Naive B cell (primary cell): ENCODE results near the gene FLG2. TPM values are rescaled to one million over a fixed set of nuclear protein-coding genes. Genes with fewer than 3 reads are reported as not detected.

Experiments used
- ATAC-seq, 2 donors: fragments of 150-1000 bp; cut with Tn5 transposase; 2 replicates each; pipeline ENCODE4 v1.10.0; 2021; ENCODE audit warnings: low read depth in 2 of 2, mild to moderate bottlenecking in 2 of 2, moderate library complexity in 2 of 2
- DNase-seq: peaks from one replicate; pipeline ENCODE4 v3.0.0; 2022
- H3K27ac Mint-ChIP-seq, 6 donors: one replicate each; pipeline ENCODE4 v1.8.0; 2020 to 2022; ENCODE audit warnings: mild to moderate bottlenecking in 6 of 6, mixed read lengths in 6 of 6, moderate library complexity in 5 of 6, inconsistent platforms in 2 of 6
- H3K27me3 Mint-ChIP-seq, 3 donors: one replicate each; pipeline ENCODE4 v1.8.0; 2021 to 2022; ENCODE audit warnings: mixed read lengths in 3 of 3, mild to moderate bottlenecking in 1 of 3
- H3K36me3 Mint-ChIP-seq, 2 donors: one replicate each; pipeline ENCODE4 v1.8.0; 2020 to 2022; ENCODE audit warnings: mixed read lengths in 2 of 2, inconsistent platforms in 1 of 2, mild to moderate bottlenecking in 1 of 2
- H3K4me1 Mint-ChIP-seq, 3 donors: one replicate each; pipeline ENCODE4 v1.8.0; 2020 to 2022; ENCODE audit warnings: mixed read lengths in 3 of 3, inconsistent platforms in 1 of 3, mild to moderate bottlenecking in 1 of 3, moderate library complexity in 1 of 3
- H3K4me3 Mint-ChIP-seq, 8 donors: one replicate each; pipeline ENCODE4 v1.8.0; 2020 to 2022; ENCODE audit warnings: mild to moderate bottlenecking in 8 of 8, mixed read lengths in 8 of 8, moderate library complexity in 8 of 8, inconsistent platforms in 2 of 8
- H3K9me3 Mint-ChIP-seq, 7 donors: one replicate each; pipeline ENCODE4 v1.8.0; 2020 to 2022; ENCODE audit warnings: mixed read lengths in 7 of 7, mild to moderate bottlenecking in 5 of 7, inconsistent platforms in 2 of 7, moderate library complexity in 1 of 7
- polyA plus RNA-seq, 6 donors: library from polyadenylated mRNA; unstranded; fragments of 300-500 nt; fragmentation: Illumina TruSeq; gene quantifications; one replicate each; pipeline ENCODE4 v1.2.3, GENCODE V29; 2021; ENCODE audit warnings: low read depth in 6 of 6

Gene FLG2
- polyA plus RNA-seq: under 1 TPM in 1 of 6 donors, not detected in 5; 0.18 TPM

DNA sequence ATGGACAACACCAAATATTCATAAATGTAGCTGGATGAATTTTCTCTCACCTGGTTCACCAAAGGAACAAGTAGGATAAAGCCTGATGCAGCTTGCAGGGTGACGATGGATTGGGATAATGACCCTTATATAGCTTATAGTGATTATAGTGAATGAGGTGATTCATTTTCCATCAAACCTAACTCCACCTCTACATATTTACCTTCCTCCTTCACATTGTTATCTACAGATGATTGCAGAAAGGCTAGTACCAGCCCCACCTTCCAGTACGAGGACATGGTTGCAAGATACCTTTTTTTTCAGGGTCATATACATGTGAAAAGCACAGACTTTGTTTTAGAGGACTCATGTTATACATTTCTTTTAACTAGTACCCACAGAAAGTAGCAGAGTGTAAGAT, at the start of gene FLG2:
FLG2 (minus strand) TSS at position 101 of the 400 bp plus-strand sequence. CDS start 1,122 bp downstream, outside the sequence.
- no peak within 1 kb of the TSS for H3K4me3 Mint-ChIP-seq
- no peaks in the 10 kb centered on the region for H3K36me3 Mint-ChIP-seq
- H3K27ac Mint-ChIP-seq: no peak within 1 kb of the TSS
- no peaks in the 10 kb centered on the region for H3K4me1 Mint-ChIP-seq
- H3K9me3 Mint-ChIP-seq: peaks cover 0 to 7% (median 1%) of the 10 kb centered on the region in 7 donors
- DNase-seq: no peak
- peaks cover 8 to 20% (median 9%) of the 10 kb centered on the region in 3 donors for H3K27me3 Mint-ChIP-seq
- ATAC-seq: no peak

GRCh38 chr1:152408664-152409063, 48.9 kb upstream of the FLG2 start:
- Mint-ChIP-seq H3K9me3 (no peaks in the 10 kb centered on the region), H3K27me3 (peaks cover 29 to 59% (median 38%) of the 10 kb centered on the region in 3 donors), H3K4me3 (no peak overlapping the region), H3K36me3 (no peaks in the 10 kb centered on the region), H3K27ac (no peak overlapping the region), H3K4me1 (no peaks in the 10 kb centered on the region)
- ATAC-seq: no peak
- no peak for DNase-seq

- no peak overlapping the region for H3K27ac Mint-ChIP-seq
- no peak overlapping the region for H3K4me3 Mint-ChIP-seq
- H3K27me3 Mint-ChIP-seq: peaks cover 12 to 28% (median 17%) of the 10 kb centered on the region in 3 donors
- DNase-seq (no peak), ATAC-seq (no peak)
- no peaks in the 10 kb centered on the region for H3K4me1 Mint-ChIP-seq
- H3K9me3 Mint-ChIP-seq: peaks cover 0 to 7% (median 3%) of the 10 kb centered on the region in 7 donors
- H3K36me3 Mint-ChIP-seq: no peaks in the 10 kb centered on the region
These were observed 39.2 kb upstream of the FLG2 start for GRCh38 chr1:152398812-152399698.

GRCh38 chr1:152397474-152397873, 37.7 kb upstream of the FLG2 start:
- Mint-ChIP-seq H3K27ac (no peak overlapping the region), H3K9me3 (peaks cover 0 to 7% (median 2%) of the 10 kb centered on the region in 7 donors), H3K4me1 (no peaks in the 10 kb centered on the region), H3K27me3 (peaks cover 24 to 41% (median 24%) of the 10 kb centered on the region in 3 donors), H3K36me3 (no peaks in the 10 kb centered on the region), H3K4me3 (no peak overlapping the region)
- DNase-seq (no peak), ATAC-seq (no peak)

GRCh38 chr1:152394151-152394550, 34.3 kb upstream of the FLG2 start:
- no peak overlapping the region for H3K27ac Mint-ChIP-seq
- H3K4me3 Mint-ChIP-seq: no peak overlapping the region
- H3K4me1 Mint-ChIP-seq: no peaks in the 10 kb centered on the region
- no peaks in the 10 kb centered on the region for H3K36me3 Mint-ChIP-seq
- ATAC-seq: no peak
- H3K9me3 Mint-ChIP-seq: peaks cover 0 to 7% (median 0%) of the 10 kb centered on the region in 7 donors
- no peak for DNase-seq
- H3K27me3 Mint-ChIP-seq: peaks cover 39 to 69% (median 47%) of the 10 kb centered on the region in 3 donors

DNA sequence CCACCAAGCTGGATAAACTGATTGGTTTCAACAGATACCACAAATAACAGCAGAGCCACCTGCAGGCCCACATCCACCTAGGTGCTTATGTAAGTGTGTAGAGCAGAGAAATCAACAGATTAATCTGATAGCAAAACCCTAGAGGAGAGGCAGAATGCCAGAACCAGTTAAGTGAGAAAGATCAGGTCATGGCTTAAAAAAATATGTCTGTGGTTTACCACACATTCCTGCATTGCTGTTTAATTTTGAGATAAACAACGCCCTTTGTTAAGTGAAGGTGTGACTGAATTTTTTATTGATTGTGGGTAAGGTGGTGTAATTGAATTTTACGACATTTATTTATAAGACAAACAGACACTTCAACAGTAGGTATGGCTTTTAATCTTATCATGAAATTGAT, 33.1 kb upstream of the FLG2 start:
- Mint-ChIP-seq H3K4me3 (no peak overlapping the region), H3K4me1 (no peaks in the 10 kb centered on the region), H3K27me3 (peaks cover 44 to 80% (median 54%) of the 10 kb centered on the region in 3 donors), H3K36me3 (no peaks in the 10 kb centered on the region), H3K9me3 (peaks cover 0 to 7% (median 0%) of the 10 kb centered on the region in 7 donors), H3K27ac (no peak overlapping the region)
- DNase-seq: no peak
- no peak for ATAC-seq

- no peak overlapping the region for H3K27ac Mint-ChIP-seq
These were observed 29.1 kb upstream of the FLG2 start for GRCh38 chr1:152388889-152389288.

DNA sequence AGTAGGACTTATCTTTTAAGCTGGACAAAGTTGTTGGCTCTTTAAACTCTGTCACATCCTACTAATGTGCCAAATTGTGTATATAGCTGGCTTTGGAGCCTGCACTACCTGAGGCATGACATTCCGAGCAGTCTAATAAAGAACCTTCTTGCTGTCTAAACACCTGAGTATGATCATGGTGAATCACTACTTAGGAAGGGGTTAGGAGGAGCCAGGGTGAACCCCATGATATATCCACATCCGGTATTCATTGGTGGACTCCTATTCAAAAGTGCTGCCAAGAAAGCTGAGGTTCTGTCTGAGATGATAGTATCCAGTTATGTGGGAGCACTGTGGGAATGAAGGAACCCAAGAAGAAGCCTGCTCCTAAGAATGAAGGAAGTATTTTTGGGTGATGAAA, 27.1 kb upstream of the FLG2 start:
- Mint-ChIP-seq H3K9me3 (peaks cover 0 to 2% (median 0%) of the 10 kb centered on the region in 7 donors), H3K36me3 (no peaks in the 10 kb centered on the region), H3K4me3 (no peak overlapping the region), H3K27ac (no peak overlapping the region), H3K4me1 (no peaks in the 10 kb centered on the region), H3K27me3 (peaks cover 24 to 37% (median 35%) of the 10 kb centered on the region in 3 donors)
- no peak for ATAC-seq
- DNase-seq: no peak

More at GRCh38 chr1:152388889-152389288, 29.1 kb upstream of the FLG2 start:
- H3K4me1 Mint-ChIP-seq: no peaks in the 10 kb centered on the region
- H3K36me3 Mint-ChIP-seq: no peaks in the 10 kb centered on the region
- peaks cover 32 to 54% (median 51%) of the 10 kb centered on the region in 3 donors for H3K27me3 Mint-ChIP-seq
- DNase-seq (no peak), ATAC-seq (no peak)
- no peak overlapping the region for H3K4me3 Mint-ChIP-seq
- peaks cover 0 to 2% (median 0%) of the 10 kb centered on the region in 7 donors for H3K9me3 Mint-ChIP-seq

DNA sequence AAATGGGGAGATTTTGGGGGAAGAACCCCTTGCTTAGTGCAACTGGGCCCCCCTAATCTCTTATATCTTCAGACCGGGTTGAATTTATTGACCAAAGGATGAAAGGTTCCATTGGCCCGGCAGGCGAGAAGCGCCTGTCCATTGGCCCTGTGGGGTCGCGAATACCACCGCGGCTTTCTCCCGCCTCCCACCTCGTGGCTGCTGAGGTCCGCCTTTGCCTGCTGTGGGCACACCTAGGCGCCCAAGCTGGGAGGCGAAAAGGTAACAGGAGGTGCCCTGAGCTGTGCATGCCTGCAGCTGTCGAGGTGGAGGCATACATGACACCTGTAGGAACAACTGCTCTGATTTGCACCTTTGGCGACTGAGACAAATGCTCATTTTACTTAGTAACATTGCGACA, 21.1 kb upstream of the FLG2 start:
- peaks cover 0 to 16% (median 10%) of the 10 kb centered on the region in 3 donors for H3K27me3 Mint-ChIP-seq

DNA sequence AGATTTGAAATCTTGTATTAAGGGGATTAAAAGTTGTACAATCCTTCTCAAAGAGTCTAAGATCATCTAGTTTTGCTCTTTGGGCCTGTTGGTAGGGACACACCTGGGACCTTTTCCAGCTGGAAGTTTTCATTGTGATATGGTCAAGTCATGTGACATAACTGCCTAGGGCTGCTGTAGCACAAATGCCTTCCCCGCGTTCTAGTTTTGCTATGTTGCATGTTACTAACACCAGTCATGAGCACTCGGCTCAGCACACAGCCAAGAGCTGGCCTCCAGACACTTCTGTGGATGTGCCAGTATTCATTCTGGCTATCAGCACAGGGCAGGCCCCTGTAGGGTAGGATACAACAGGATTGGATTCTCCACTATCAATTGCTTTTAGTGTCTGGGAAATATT, 14.6 kb upstream of the FLG2 start:
- no peak overlapping the region for H3K27ac Mint-ChIP-seq
- H3K4me1 Mint-ChIP-seq: no peaks in the 10 kb centered on the region
- H3K27me3 Mint-ChIP-seq: peaks cover 8 to 12% (median 11%) of the 10 kb centered on the region in 3 donors
- H3K4me3 Mint-ChIP-seq: no peak overlapping the region
- ATAC-seq: no peak
- H3K36me3 Mint-ChIP-seq: no peaks in the 10 kb centered on the region
- DNase-seq: no peak
- H3K9me3 Mint-ChIP-seq: peaks cover 0 to 9% (median 5%) of the 10 kb centered on the region in 7 donors

More for the DNA sequence above, 21.1 kb upstream of the FLG2 start:
- Mint-ChIP-seq H3K27ac (no peak overlapping the region), H3K4me3 (no peak overlapping the region), H3K9me3 (peaks cover 0 to 2% (median 0%) of the 10 kb centered on the region in 7 donors), H3K4me1 (no peaks in the 10 kb centered on the region), H3K36me3 (no peaks in the 10 kb centered on the region)
- ATAC-seq (no peak), DNase-seq (no peak)

- H3K9me3 Mint-ChIP-seq: peaks cover 0 to 27% (median 9%) of the 10 kb centered on the region in 7 donors
- H3K27me3 Mint-ChIP-seq: peaks cover 11 to 16% (median 12%) of the 10 kb centered on the region in 3 donors
- H3K4me1 Mint-ChIP-seq: no peaks in the 10 kb centered on the region
- H3K36me3 Mint-ChIP-seq: no peaks in the 10 kb centered on the region
- no peak for DNase-seq
- H3K4me3 Mint-ChIP-seq: no peak overlapping the region
- no peak for ATAC-seq
- no peak overlapping the region for H3K27ac Mint-ChIP-seq
These were observed 12.9 kb upstream of the FLG2 start for GRCh38 chr1:152372672-152373071.

- Mint-ChIP-seq H3K4me1 (no peaks in the 10 kb centered on the region), H3K4me3 (no peak overlapping the region), H3K9me3 (peaks cover 0 to 28% (median 9%) of the 10 kb centered on the region in 7 donors), H3K36me3 (no peaks in the 10 kb centered on the region), H3K27ac (no peak overlapping the region), H3K27me3 (peaks cover 5 to 24% (median 20%) of the 10 kb centered on the region in 3 donors)
- ATAC-seq (no peak), DNase-seq (no peak)
These were observed 7.6 kb upstream of the FLG2 start for GRCh38 chr1:152367436-152367835.

- ATAC-seq (no peak), DNase-seq (no peak)
- H3K36me3 Mint-ChIP-seq: no peaks in the 10 kb centered on the region
- H3K27me3 Mint-ChIP-seq: peaks cover 9 to 26% (median 24%) of the 10 kb centered on the region in 3 donors
- H3K4me1 Mint-ChIP-seq: no peaks in the 10 kb centered on the region
- peaks cover 0 to 12% (median 2%) of the 10 kb centered on the region in 7 donors for H3K9me3 Mint-ChIP-seq
- no peak overlapping the region for H3K4me3 Mint-ChIP-seq
- no peak overlapping the region for H3K27ac Mint-ChIP-seq
These were observed 3.1 kb downstream of the FLG2 start for GRCh38 chr1:152356736-152357135.

- DNase-seq (no peak), ATAC-seq (no peak)
- H3K4me1 Mint-ChIP-seq: no peaks in the 10 kb centered on the region
- peaks cover 0 to 18% (median 7%) of the 10 kb centered on the region in 3 donors for H3K27me3 Mint-ChIP-seq
- H3K4me3 Mint-ChIP-seq: no peak overlapping the region
- no peaks in the 10 kb centered on the region for H3K36me3 Mint-ChIP-seq
- H3K9me3 Mint-ChIP-seq: peaks cover 0 to 7% (median 0%) of the 10 kb centered on the region in 7 donors
- H3K27ac Mint-ChIP-seq: no peak overlapping the region
These were observed 10.2 kb downstream of the FLG2 start for GRCh38 chr1:152349611-152350010.
